ENCODE data around the gene PTK7. TPM values are rescaled to one million over a fixed set of nuclear protein-coding genes. Genes with fewer than 3 reads are reported as not detected.

PTK7 gene
- total RNA-seq, 5 donors from 2014 or later (not counting 1 experiment from before 2014, with no cell fraction given) = 0.56 to 11.3 (median 1.6) TPM

- Mint-ChIP-seq H3K9me3 (no peaks in the 10 kb centered on the region), H3K27me3 (peaks cover 2 to 3% of the 10 kb centered on the region in 2 donors), H3K27ac (no peak overlapping the region), H3K36me3 (no peaks in the 10 kb centered on the region), H3K4me3 (no peak overlapping the region), H3K4me1 (peaks cover 14 to 19% (median 17%) of the 10 kb centered on the region in 3 donors)
- DNase-seq (no peak), ATAC-seq (replicated peaks in 1 of 4) (no peak)
- WGBS (ENCODE audit: insufficient coverage) = no CpG with 5 or more reads among the region's 4 CpGs
- POLR2A ChIA-PET = interaction anchor here in 1 of 2 donors (0.6 kb wide), 1 partner anchor 8 kb away, joined by 3 read pairs; no protein-coding TSS in a partner anchor
- Histone ChIP-seq H3K4me1 (ENCODE audit: control insufficient read depth in 1 of 2, extremely low read depth in 1 of 2, insufficient read depth in 2 of 2, low read length in 2 of 2) (no peaks in the 10 kb centered on the region), H3K27ac (ENCODE audit: low read length) (no peak overlapping the region), H3K27me3 (replicated peaks in 1 of 2; ENCODE audit: control insufficient read depth in 2 of 2, extremely low read depth in 1 of 2, insufficient read depth in 2 of 2, low read length in 1 of 2) (peaks cover 0 to 7% of the 10 kb centered on the region in 2 experiments), H3K36me3 (ENCODE audit: control insufficient read depth in 2 of 2, extremely low read depth in 1 of 2, insufficient read depth in 1 of 2, low read length in 1 of 2) (no peaks in the 10 kb centered on the region), H3K9me3 (no peaks in the 10 kb centered on the region), H3K4me3 (ENCODE audit: control insufficient read depth in 1 of 2, extremely low read depth in 1 of 2, low read length in 1 of 2) (no peak overlapping the region)
- CTCF ChIA-PET = no interaction called here
Observed at GRCh38 chr6:43089467-43089866, 13.4 kb downstream of the PTK7 start.

- peaks cover 14 to 19% (median 17%) of the 10 kb centered on the region in 3 donors for H3K4me1 Mint-ChIP-seq
- Histone ChIP-seq H3K36me3 (ENCODE audit: control insufficient read depth in 2 of 2, extremely low read depth in 1 of 2, insufficient read depth in 1 of 2, low read length in 1 of 2) (no peaks in the 10 kb centered on the region), H3K27ac (ENCODE audit: low read length) (no peak overlapping the region), H3K9me3 (no peaks in the 10 kb centered on the region), H3K4me1 (ENCODE audit: control insufficient read depth in 1 of 2, extremely low read depth in 1 of 2, insufficient read depth in 2 of 2, low read length in 2 of 2) (no peaks in the 10 kb centered on the region), H3K27me3 (replicated peaks in 1 of 2; ENCODE audit: control insufficient read depth in 2 of 2, extremely low read depth in 1 of 2, insufficient read depth in 2 of 2, low read length in 1 of 2) (peaks cover 0 to 6% of the 10 kb centered on the region in 2 experiments), H3K4me3 (ENCODE audit: control insufficient read depth in 1 of 2, extremely low read depth in 1 of 2, low read length in 1 of 2) (no peak overlapping the region)
- DNase-seq (no peak), ATAC-seq (replicated peaks in 1 of 4) (no peak)
- H3K4me3 Mint-ChIP-seq = no peak overlapping the region
- CTCF ChIA-PET = no interaction called here
- WGBS (ENCODE audit: insufficient coverage) = 90% methylated on average over 4 of the region's 8 CpGs
- no peaks in the 10 kb centered on the region for H3K36me3 Mint-ChIP-seq
- POLR2A ChIA-PET = interaction anchor here in 1 of 2 donors (0.6 kb wide), 1 partner anchor 8 kb away, joined by 3 read pairs; no protein-coding TSS in a partner anchor
- H3K27ac Mint-ChIP-seq = no peak overlapping the region
- no peaks in the 10 kb centered on the region for H3K9me3 Mint-ChIP-seq
- H3K27me3 Mint-ChIP-seq = peaks cover 0 to 3% of the 10 kb centered on the region in 2 donors
Observed at GRCh38 chr6:43089874-43090558, 13.9 kb downstream of the PTK7 start.

GRCh38 chr6:43090559-43090956, 14.4 kb downstream of the PTK7 start:
- Histone ChIP-seq H3K27me3 (replicated peaks in 1 of 2; ENCODE audit: control insufficient read depth in 2 of 2, extremely low read depth in 1 of 2, insufficient read depth in 2 of 2, low read length in 1 of 2) (peaks cover 0 to 4% of the 10 kb centered on the region in 2 experiments), H3K4me3 (ENCODE audit: control insufficient read depth in 1 of 2, extremely low read depth in 1 of 2, low read length in 1 of 2) (no peak overlapping the region), H3K36me3 (ENCODE audit: control insufficient read depth in 2 of 2, extremely low read depth in 1 of 2, insufficient read depth in 1 of 2, low read length in 1 of 2) (no peaks in the 10 kb centered on the region), H3K4me1 (ENCODE audit: control insufficient read depth in 1 of 2, extremely low read depth in 1 of 2, insufficient read depth in 2 of 2, low read length in 2 of 2) (no peaks in the 10 kb centered on the region), H3K27ac (ENCODE audit: low read length) (no peak overlapping the region), H3K9me3 (no peaks in the 10 kb centered on the region)
- DNase-seq = no peak
- WGBS (ENCODE audit: insufficient coverage) = no CpG with 5 or more reads among the region's 2 CpGs
- Mint-ChIP-seq H3K4me3 (no peak overlapping the region), H3K27ac (no peak overlapping the region), H3K4me1 (peaks cover 14 to 19% (median 17%) of the 10 kb centered on the region in 3 donors), H3K9me3 (no peaks in the 10 kb centered on the region), H3K36me3 (no peaks in the 10 kb centered on the region), H3K27me3 (peaks cover 0 to 3% of the 10 kb centered on the region in 2 donors)
- CTCF ChIA-PET = no interaction called here
- ATAC-seq (replicated peaks in 1 of 4) = no peak
- POLR2A ChIA-PET = interaction anchor here in 1 of 2 donors (0.5 kb wide), 1 partner anchor 35 kb away, joined by 6 read pairs; no protein-coding TSS in a partner anchor

- Mint-ChIP-seq H3K4me3 (no peak overlapping the region), H3K27me3 (peaks cover 0 to 1% of the 10 kb centered on the region in 2 donors), H3K27ac (no peak overlapping the region), H3K36me3 (no peaks in the 10 kb centered on the region), H3K4me1 (peaks cover 14 to 19% (median 17%) of the 10 kb centered on the region in 3 donors), H3K9me3 (no peaks in the 10 kb centered on the region)
- DNase-seq (no peak), ATAC-seq (replicated peaks in 1 of 4) (no peak)
- H3K36me3 ChIP-seq (ENCODE audit: control insufficient read depth in 2 of 2, extremely low read depth in 1 of 2, insufficient read depth in 1 of 2, low read length in 1 of 2) = no peaks in the 10 kb centered on the region
- WGBS (ENCODE audit: insufficient coverage) = 88% methylated on average over 2 of the region's 5 CpGs
- peaks cover 0 to 4% of the 10 kb centered on the region in 2 experiments for H3K27me3 ChIP-seq (replicated peaks in 1 of 2; ENCODE audit: control insufficient read depth in 2 of 2, extremely low read depth in 1 of 2, insufficient read depth in 2 of 2, low read length in 1 of 2)
- H3K4me3 ChIP-seq (ENCODE audit: control insufficient read depth in 1 of 2, extremely low read depth in 1 of 2, low read length in 1 of 2) = no peak overlapping the region
- no peaks in the 10 kb centered on the region for H3K4me1 ChIP-seq (ENCODE audit: control insufficient read depth in 1 of 2, extremely low read depth in 1 of 2, insufficient read depth in 2 of 2, low read length in 2 of 2)
- no peaks in the 10 kb centered on the region for H3K9me3 ChIP-seq
- POLR2A ChIA-PET = interaction anchor here in 1 of 2 donors (0.5 kb wide), 1 partner anchor 36 kb away, joined by 6 read pairs; no protein-coding TSS in a partner anchor
- CTCF ChIA-PET = no interaction called here
- no peak overlapping the region for H3K27ac ChIP-seq (ENCODE audit: low read length)
Observed at GRCh38 chr6:43091020-43091419, 14.9 kb downstream of the PTK7 start.

- no peak for DNase-seq
- Mint-ChIP-seq H3K4me1 (peaks cover 14 to 19% (median 17%) of the 10 kb centered on the region in 3 donors), H3K36me3 (no peaks in the 10 kb centered on the region), H3K4me3 (no peak overlapping the region), H3K27ac (no peak overlapping the region), H3K27me3 (no peaks in the 10 kb centered on the region), H3K9me3 (no peaks in the 10 kb centered on the region)
- ATAC-seq (replicated peaks in 1 of 4) = no peak
- Histone ChIP-seq H3K9me3 (no peaks in the 10 kb centered on the region), H3K27me3 (replicated peaks in 1 of 2; ENCODE audit: control insufficient read depth in 2 of 2, extremely low read depth in 1 of 2, insufficient read depth in 2 of 2, low read length in 1 of 2) (peaks cover 0 to 3% of the 10 kb centered on the region in 2 experiments), H3K27ac (ENCODE audit: low read length) (no peak overlapping the region), H3K4me1 (ENCODE audit: control insufficient read depth in 1 of 2, extremely low read depth in 1 of 2, insufficient read depth in 2 of 2, low read length in 2 of 2) (no peaks in the 10 kb centered on the region), H3K4me3 (ENCODE audit: control insufficient read depth in 1 of 2, extremely low read depth in 1 of 2, low read length in 1 of 2) (no peak overlapping the region), H3K36me3 (ENCODE audit: control insufficient read depth in 2 of 2, extremely low read depth in 1 of 2, insufficient read depth in 1 of 2, low read length in 1 of 2) (no peaks in the 10 kb centered on the region)
- 80% methylated on average over 1 of the region's 10 CpGs for WGBS (ENCODE audit: insufficient coverage)
- ChIA-PET CTCF (no interaction called here), POLR2A (no interaction called here)
Observed at GRCh38 chr6:43091436-43091991, 15.4 kb downstream of the PTK7 start.

- Histone ChIP-seq H3K27ac (ENCODE audit: low read length) (no peak overlapping the region), H3K36me3 (ENCODE audit: control insufficient read depth in 2 of 2, extremely low read depth in 1 of 2, insufficient read depth in 1 of 2, low read length in 1 of 2) (no peaks in the 10 kb centered on the region), H3K9me3 (no peaks in the 10 kb centered on the region), H3K27me3 (replicated peaks in 1 of 2; ENCODE audit: control insufficient read depth in 2 of 2, extremely low read depth in 1 of 2, insufficient read depth in 2 of 2, low read length in 1 of 2) (peaks cover 0 to 2% of the 10 kb centered on the region in 2 experiments), H3K4me1 (ENCODE audit: control insufficient read depth in 1 of 2, extremely low read depth in 1 of 2, insufficient read depth in 2 of 2, low read length in 2 of 2) (no peaks in the 10 kb centered on the region), H3K4me3 (ENCODE audit: control insufficient read depth in 1 of 2, extremely low read depth in 1 of 2, low read length in 1 of 2) (no peak overlapping the region)
- DNase-seq = no peak
- ChIA-PET CTCF (no interaction called here), POLR2A (no interaction called here)
- Mint-ChIP-seq H3K4me3 (no peak overlapping the region), H3K9me3 (no peaks in the 10 kb centered on the region), H3K27me3 (no peaks in the 10 kb centered on the region), H3K4me1 (peaks cover 14 to 19% (median 17%) of the 10 kb centered on the region in 3 donors), H3K27ac (no peak overlapping the region), H3K36me3 (no peaks in the 10 kb centered on the region)
- ATAC-seq (replicated peaks in 1 of 4) = no peak
Observed at GRCh38 chr6:43092635-43093034, 16.5 kb downstream of the PTK7 start.

Data from T-cell (primary cell).